T-cell (primary cell): Measurements from ENCODE around the gene C1orf159. TPM values are rescaled to one million over a fixed set of nuclear protein-coding genes. Genes with fewer than 3 reads are reported as not detected.

Experiments used
- ATAC-seq, 4 experiments: fragments of 200-7000 bp in 3 of 4; fragments of 150-1000 bp in 1 of 4; cut with Tn5 transposase; replicated peaks in 1 of 4; 1 replicate in 3 of 4; 2 replicates in 1 of 4; pipeline ENCODE4 v1.10.0; 2021; ENCODE audit warnings: moderate library complexity in 3 of 4, mild to moderate bottlenecking in 2 of 4, moderate number of reproducible peaks in 1 of 4
- CTCF ChIA-PET, 2 donors: fragments of 300-600 bp; sonication (Branson Sonifier 250); formaldehyde crosslinking; loops; one replicate each; lab custom pipeline; 2022; ENCODE audit warnings: antibody characterized with exemption in 2 of 2; lab: Charles Lee
- POLR2A ChIA-PET, 2 donors: fragments of 300-600 bp; sonication (Branson Sonifier 250); formaldehyde crosslinking; loops; one replicate each; lab custom pipeline; 2022; ENCODE audit warnings: antibody characterized with exemption in 2 of 2; lab: Charles Lee
- DNase-seq, 35 experiments: peaks; one replicate each; pipeline versions ENCODE4 v3.0.0 to v3.0.0-alpha.2; 2013 to 2023
- H3K27ac ChIP-seq: one replicate; pipeline ENCODE4 v1.5.1; 2013; ENCODE audit warnings: low read length
- H3K27me3 ChIP-seq, 2 experiments: replicated peaks in 1 of 2; 1 replicate in 1 of 2; 2 replicates in 1 of 2; pipeline versions ENCODE4 v1.6.1 to v1.7.0; 2013; ENCODE audit warnings: low read length in 1 of 2, mixed read lengths in 1 of 2; ENCODE audit not compliant: control insufficient read depth in 2 of 2, insufficient read depth in 2 of 2; ENCODE audit errors: extremely low read depth in 1 of 2
- H3K36me3 ChIP-seq, 2 donors: 1 replicate in 1 of 2; 2 replicates in 1 of 2; pipeline versions ENCODE4 v1.6.1 to v1.7.0; 2013; ENCODE audit warnings: low read length in 1 of 2; ENCODE audit not compliant: control insufficient read depth in 2 of 2, insufficient read depth in 1 of 2; ENCODE audit errors: extremely low read depth in 1 of 2
- H3K4me1 ChIP-seq, 2 experiments: 1 replicate in 1 of 2; 2 replicates in 1 of 2; pipeline versions ENCODE4 v1.6.1 to v1.7.0; 2013; ENCODE audit warnings: low read length in 2 of 2, mixed read lengths in 1 of 2; ENCODE audit not compliant: insufficient read depth in 2 of 2, control insufficient read depth in 1 of 2; ENCODE audit errors: extremely low read depth in 1 of 2
- H3K4me3 ChIP-seq, 2 donors: 1 replicate in 1 of 2; 2 replicates in 1 of 2; pipeline versions ENCODE4 v1.5.1 to v1.7.0; 2013; ENCODE audit warnings: mild to moderate bottlenecking in 2 of 2, low read length in 1 of 2, moderate library complexity in 1 of 2; ENCODE audit not compliant: control insufficient read depth in 1 of 2; ENCODE audit errors: extremely low read depth in 1 of 2
- H3K9me3 ChIP-seq: 2 replicates; pipeline ENCODE4 v1.7.0; 2013
- H3K27ac Mint-ChIP-seq, 2 donors: one replicate each; pipeline ENCODE4 v1.8.0; 2020 to 2021; ENCODE audit warnings: mild to moderate bottlenecking in 2 of 2, mixed read lengths in 2 of 2
- H3K27me3 Mint-ChIP-seq, 2 donors: one replicate each; pipeline ENCODE4 v1.8.0; 2021 to 2022; ENCODE audit warnings: mixed read lengths in 2 of 2
- H3K36me3 Mint-ChIP-seq: one replicate; pipeline ENCODE4 v1.8.0; 2021; ENCODE audit warnings: mixed read lengths
- H3K4me1 Mint-ChIP-seq, 3 donors: one replicate each; pipeline ENCODE4 v1.8.0; 2020 to 2022; ENCODE audit warnings: mixed read lengths in 3 of 3, mild to moderate bottlenecking in 1 of 3
- H3K4me3 Mint-ChIP-seq, 3 donors: one replicate each; pipeline ENCODE4 v1.8.0; 2020 to 2022; ENCODE audit warnings: mild to moderate bottlenecking in 3 of 3, mixed read lengths in 3 of 3, moderate library complexity in 3 of 3
- H3K9me3 Mint-ChIP-seq, 3 donors: one replicate each; pipeline ENCODE4 v1.8.0; 2020 to 2022; ENCODE audit warnings: mixed read lengths in 3 of 3
- WGBS: methylation state at CpG from one replicate; pipeline ENCODE4 v1.1.5; 2013; ENCODE audit warnings: missing lambda C conversion rate; ENCODE audit not compliant: insufficient coverage; 5-methylcytosine and 5-hydroxymethylcytosine counted together
- total RNA-seq, 35 experiments: library from RNA in 6 of 35; stranded (reverse) in 6 of 35; fragments of 120-200 nt in 1 of 35; gene quantifications; one replicate each; pipeline versions ENCODE4 v1.2.1 to v1.2.4 and lab custom pipeline; 2013 to 2026

C1orf159 gene
- total RNA-seq, 5 donors from 2014 or later (not counting 1 experiment from before 2014, with no cell fraction given) = 20.4 to 37.7 (median 22.5) TPM

DNA sequence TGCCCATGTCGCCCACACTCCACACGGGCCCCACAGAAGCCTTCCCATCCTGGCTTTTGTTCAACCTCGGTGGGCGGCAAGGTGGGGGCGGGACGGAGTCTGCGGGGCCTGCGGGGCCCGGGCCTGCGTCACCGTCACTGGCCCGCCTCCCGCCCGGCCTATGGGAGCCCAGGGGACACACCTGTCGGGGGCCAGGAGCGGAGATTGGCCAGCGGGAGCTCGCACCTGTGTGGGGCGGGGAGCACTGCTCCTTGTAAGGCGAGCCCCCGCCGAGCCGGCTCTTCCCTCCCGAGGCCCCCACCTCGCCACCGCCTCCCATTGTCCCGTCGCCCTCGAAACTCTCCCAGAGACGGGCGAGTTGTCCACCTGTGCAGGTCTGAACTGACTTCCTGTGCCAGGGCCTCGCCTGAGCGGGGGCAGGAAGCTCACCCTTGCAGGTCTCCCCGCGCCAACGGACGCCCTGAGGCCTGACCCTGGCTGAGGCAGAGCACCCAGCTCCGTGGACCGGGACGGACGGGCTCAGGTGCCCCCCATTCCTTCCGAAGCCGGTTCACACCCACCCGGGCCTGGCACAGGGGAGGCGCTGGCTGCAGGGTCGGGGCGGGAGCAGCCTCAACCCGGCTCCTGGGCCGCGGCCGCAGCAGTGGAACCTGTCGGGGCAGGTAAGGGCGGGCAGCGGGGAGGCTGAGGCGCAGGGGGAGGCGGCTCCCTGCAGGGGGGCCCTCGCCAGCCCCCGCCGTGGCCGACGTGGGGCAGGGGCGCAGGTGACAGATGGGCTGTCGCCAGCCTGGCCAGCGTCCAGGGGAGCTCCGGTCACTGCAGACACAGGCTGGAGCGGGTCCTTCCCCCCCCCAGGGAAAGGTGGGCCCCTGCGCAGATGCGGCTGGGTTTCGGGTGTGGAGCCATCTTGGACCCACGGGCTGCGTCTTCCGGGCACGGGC, 47.0 kb upstream of the C1orf159 start:
- Mint-ChIP-seq H3K27ac (no peak overlapping the region), H3K9me3 (no peaks in the 10 kb centered on the region), H3K4me1 (peaks cover 0 to 3% (median 0%) of the 10 kb centered on the region in 3 donors), H3K27me3 (peaks cover 0 to 3% of the 10 kb centered on the region in 2 donors), H3K36me3 (no peaks in the 10 kb centered on the region), H3K4me3 (no peak overlapping the region)
- H3K4me3 ChIP-seq = no peak overlapping the region
- CTCF ChIA-PET = no interaction called here
- H3K9me3 ChIP-seq = no peaks in the 10 kb centered on the region
- peaks cover 0 to 23% of the 10 kb centered on the region in 2 experiments for H3K27me3 ChIP-seq
- H3K36me3 ChIP-seq = no peaks in the 10 kb centered on the region
- DNase-seq = no peak
- H3K4me1 ChIP-seq = peaks cover 0 to 16% of the 10 kb centered on the region in 2 experiments
- 80% methylated on average over 68 of the region's 73 CpGs for WGBS
- POLR2A ChIA-PET = no interaction called here
- H3K27ac ChIP-seq = no peak overlapping the region
- no peak for ATAC-seq

DNA sequence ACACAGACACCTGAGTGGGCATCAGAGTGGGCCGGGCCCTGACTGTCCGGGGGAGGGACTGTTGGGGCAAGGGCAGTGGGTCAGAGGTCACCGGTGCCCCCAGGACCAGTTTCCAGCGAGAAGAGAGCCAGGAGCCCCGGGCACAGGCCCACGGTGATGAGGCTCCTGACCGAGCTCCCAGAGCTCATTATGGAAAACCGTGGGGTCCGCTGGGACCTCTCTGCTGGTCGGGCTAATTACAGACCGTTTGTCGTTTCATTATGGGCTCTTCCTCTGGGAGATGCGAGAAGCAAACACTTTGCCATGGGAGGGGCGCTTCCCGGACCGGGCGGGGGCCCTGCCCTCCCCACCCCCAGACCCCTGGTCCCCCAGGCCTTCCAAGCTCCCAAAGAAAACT, 45.8 kb upstream of the C1orf159 start:
- CTCF ChIA-PET = no interaction called here
- H3K4me3 ChIP-seq = no peak overlapping the region
- no peak overlapping the region for H3K27ac ChIP-seq
- H3K27ac Mint-ChIP-seq = no peak overlapping the region
- H3K27me3 Mint-ChIP-seq = peaks cover 0 to 3% of the 10 kb centered on the region in 2 donors
- H3K4me1 Mint-ChIP-seq = peaks cover 0 to 5% (median 0%) of the 10 kb centered on the region in 3 donors
- peaks cover 0 to 24% of the 10 kb centered on the region in 2 experiments for H3K4me1 ChIP-seq
- DNase-seq (no peak), ATAC-seq (no peak)
- no peak overlapping the region for H3K4me3 Mint-ChIP-seq
- no peaks in the 10 kb centered on the region for H3K36me3 Mint-ChIP-seq
- POLR2A ChIA-PET = no interaction called here
- WGBS = 88% methylated on average over 16 of the region's 17 CpGs
- no peaks in the 10 kb centered on the region for H3K9me3 ChIP-seq
- no peaks in the 10 kb centered on the region for H3K9me3 Mint-ChIP-seq
- no peaks in the 10 kb centered on the region for H3K36me3 ChIP-seq
- H3K27me3 ChIP-seq = peaks cover 0 to 20% of the 10 kb centered on the region in 2 experiments

DNA sequence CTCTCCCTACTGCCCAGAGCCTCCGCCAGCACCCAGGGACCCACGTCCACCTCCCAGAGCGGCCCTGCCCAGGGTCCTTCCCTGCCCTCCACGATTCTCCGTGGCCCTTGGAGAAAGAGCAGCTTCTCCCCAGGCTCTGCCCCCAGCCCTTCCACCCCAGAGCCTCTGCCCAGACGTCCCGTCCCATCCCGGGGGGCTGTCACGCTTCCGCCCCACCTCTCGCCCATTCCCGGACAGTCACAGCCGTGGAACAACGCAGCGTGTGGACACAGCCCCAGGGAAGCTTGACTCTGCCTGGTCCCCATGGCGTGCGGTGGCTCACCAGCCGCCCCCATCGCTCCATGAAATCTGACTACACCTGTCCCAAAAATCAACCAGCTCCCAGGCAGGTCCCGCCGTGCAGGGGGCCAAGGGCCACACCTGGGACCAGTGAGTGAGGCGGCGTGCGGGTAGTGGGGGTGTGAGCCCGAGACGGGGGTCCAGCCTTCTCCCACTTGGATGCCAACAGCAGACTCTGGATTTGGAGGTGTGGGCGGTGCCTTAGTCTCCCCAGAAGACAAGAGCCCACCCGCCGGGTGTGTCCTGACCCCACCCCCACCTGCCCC, 45.3 kb upstream of the C1orf159 start:
- H3K4me1 ChIP-seq = peaks cover 0 to 23% of the 10 kb centered on the region in 2 experiments
- ATAC-seq (no peak), DNase-seq (no peak)
- no peaks in the 10 kb centered on the region for H3K36me3 ChIP-seq
- peaks cover 0 to 5% (median 0%) of the 10 kb centered on the region in 3 donors for H3K4me1 Mint-ChIP-seq
- H3K4me3 Mint-ChIP-seq = no peak overlapping the region
- peaks cover 0 to 16% of the 10 kb centered on the region in 2 experiments for H3K27me3 ChIP-seq
- 91% methylated on average over 18 of the region's 29 CpGs for WGBS
- H3K9me3 Mint-ChIP-seq = no peaks in the 10 kb centered on the region
- no peak overlapping the region for H3K27ac ChIP-seq
- no peak overlapping the region for H3K27ac Mint-ChIP-seq
- H3K36me3 Mint-ChIP-seq = no peaks in the 10 kb centered on the region
- CTCF ChIA-PET = no interaction called here
- no peak overlapping the region for H3K4me3 ChIP-seq
- H3K27me3 Mint-ChIP-seq = peaks cover 0 to 3% of the 10 kb centered on the region in 2 donors
- POLR2A ChIA-PET = no interaction called here
- H3K9me3 ChIP-seq = no peaks in the 10 kb centered on the region

DNA sequence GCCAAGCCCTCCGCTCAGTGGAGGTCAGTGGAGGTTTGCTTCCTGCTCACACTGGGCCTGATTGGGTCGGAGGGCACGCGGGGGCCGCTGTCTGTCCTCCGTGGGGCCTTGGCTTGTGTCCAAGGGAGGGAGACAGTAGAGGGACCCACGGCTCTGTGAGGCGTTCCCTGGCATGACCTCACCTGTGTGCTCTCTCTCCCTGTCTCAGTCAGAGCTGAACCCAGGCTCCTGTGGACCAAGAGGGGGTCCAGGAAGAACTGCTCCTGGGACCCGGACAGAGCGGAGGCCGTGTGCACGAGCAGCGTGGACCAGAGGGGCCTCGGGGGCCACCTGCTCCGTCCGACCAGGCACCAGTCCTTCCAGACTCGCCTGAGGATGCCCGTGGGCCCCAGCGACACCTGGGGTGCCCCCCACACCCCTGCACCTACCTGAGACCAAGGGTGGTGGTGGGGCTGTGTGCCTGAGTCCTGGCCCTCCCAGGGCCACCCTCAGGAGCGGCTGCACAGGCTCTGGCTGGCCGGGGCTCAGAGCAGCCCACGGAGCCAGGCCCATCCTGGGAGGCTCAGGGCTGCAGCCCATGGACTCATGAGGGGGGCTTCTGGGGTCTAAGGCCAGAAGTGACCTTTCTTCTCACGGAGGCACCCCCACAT, 44.5 kb upstream of the C1orf159 start:
- Histone ChIP-seq H3K4me1 (peaks cover 0 to 19% of the 10 kb centered on the region in 2 experiments), H3K9me3 (no peaks in the 10 kb centered on the region), H3K4me3 (no peak overlapping the region), H3K27me3 (peaks cover 0 to 9% of the 10 kb centered on the region in 2 experiments), H3K27ac (no peak overlapping the region), H3K36me3 (no peaks in the 10 kb centered on the region)
- H3K4me1 Mint-ChIP-seq = peaks cover 0 to 2% (median 0%) of the 10 kb centered on the region in 3 donors
- no peaks in the 10 kb centered on the region for H3K27me3 Mint-ChIP-seq
- WGBS = 87% methylated on average over 23 of the region's 23 CpGs
- CTCF ChIA-PET = no interaction called here
- H3K4me3 Mint-ChIP-seq = no peak overlapping the region
- DNase-seq (no peak), ATAC-seq (no peak)
- no peaks in the 10 kb centered on the region for H3K36me3 Mint-ChIP-seq
- H3K9me3 Mint-ChIP-seq = peaks cover 0 to under 1% (median 0%) of the 10 kb centered on the region in 3 donors
- H3K27ac Mint-ChIP-seq = no peak overlapping the region
- POLR2A ChIA-PET = no interaction called here

DNA sequence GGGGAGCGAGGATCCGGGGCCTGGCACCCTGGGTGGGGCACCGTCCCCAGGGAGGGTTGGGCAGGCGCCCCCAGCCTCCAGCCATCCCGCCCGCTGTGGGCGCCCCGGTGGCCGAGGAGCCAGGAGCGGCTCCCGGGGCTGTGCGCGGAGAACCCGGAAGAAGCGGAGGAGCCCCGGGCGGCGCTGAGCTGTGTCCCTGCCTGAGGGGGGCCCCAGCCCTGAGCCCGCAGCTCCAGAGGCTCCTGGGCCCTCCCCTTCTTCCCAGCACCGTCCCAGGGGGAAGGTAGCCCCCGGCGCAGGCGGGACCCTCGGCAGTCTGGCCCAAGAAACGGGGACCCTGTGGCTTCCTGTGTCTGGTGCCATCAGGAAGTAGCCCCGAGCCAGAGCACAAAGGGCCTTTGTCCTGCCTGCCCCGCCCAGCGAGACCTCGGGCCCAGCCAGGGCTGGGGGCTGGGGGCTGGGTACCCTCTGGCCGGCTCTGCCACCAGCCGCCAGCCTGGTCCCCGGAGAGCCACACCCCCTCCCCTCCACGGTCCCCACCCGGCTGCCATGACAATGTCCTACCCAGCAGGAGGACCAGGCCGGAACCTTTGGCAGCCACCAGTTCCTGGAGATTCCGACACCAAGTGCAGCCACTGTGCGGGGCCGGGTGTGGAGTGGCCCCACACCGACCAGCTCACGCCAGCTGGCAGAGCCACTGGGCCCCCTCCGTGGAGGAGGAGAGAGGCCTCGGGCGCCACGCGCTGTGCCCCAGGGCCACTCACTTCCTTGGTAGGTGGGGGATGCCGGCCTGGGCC, 42.2 kb upstream of the C1orf159 start:
- Histone ChIP-seq H3K4me1 (peaks cover 0 to 19% of the 10 kb centered on the region in 2 experiments), H3K27ac (peak overlapping the region; percentile 91), H3K27me3 (peaks cover 0 to 5% of the 10 kb centered on the region in 2 experiments), H3K9me3 (no peaks in the 10 kb centered on the region), H3K4me3 (peak overlapping the region; percentile 83 to 91), H3K36me3 (no peaks in the 10 kb centered on the region)
- peak overlapping the region; percentile 62 to 74 (median 71) for H3K4me3 Mint-ChIP-seq
- peaks cover 0 to 6% (median 0%) of the 10 kb centered on the region in 3 donors for H3K4me1 Mint-ChIP-seq
- H3K36me3 Mint-ChIP-seq = no peaks in the 10 kb centered on the region
- DNase-seq (peak in 21 of 35 experiments; percentile 13 to 57 (median 32)), ATAC-seq (peak; percentile 66 to 78 (median 76))
- ChIA-PET CTCF (no interaction called here), POLR2A (no interaction called here)
- no peak overlapping the region for H3K27ac Mint-ChIP-seq
- peaks cover 4 to 14% (median 9%) of the 10 kb centered on the region in 3 donors for H3K9me3 Mint-ChIP-seq
- WGBS = 19% methylated on average over 35 of the region's 46 CpGs
- no peaks in the 10 kb centered on the region for H3K27me3 Mint-ChIP-seq
